BLaER1 treated with 17β-estradiol and CSF1 and Interleukin-3, amounts not matched to agents 10 nM and 100 nM (cell line): ENCODE measurements around the gene GEMIN2.
"Not testable (repeated sequence)": the region's sequence is repeated elsewhere in the genome, so short reads cannot be mapped to it uniquely, and the experiment has no call there.

Source experiments
- H3K27ac ChIP-seq, 11 experiments: shearing (Covaris generic); formaldehyde crosslinking; 2 replicates each; pipeline ENCODE4 v1.8.1; 2022
- H3K27me3 ChIP-seq, 11 experiments: shearing (Covaris generic); formaldehyde crosslinking; 2 replicates each; pipeline ENCODE4 v1.8.1; 2022
- H3K36me3 ChIP-seq, 11 experiments: shearing (Covaris generic); formaldehyde crosslinking; 2 replicates each; pipeline ENCODE4 v1.8.1; 2022
- H3K4me1 ChIP-seq, 10 experiments: shearing (Covaris generic); formaldehyde crosslinking; 2 replicates each; pipeline ENCODE4 v1.8.1; 2022
- H3K4me2 ChIP-seq, 11 experiments: shearing (Covaris generic); formaldehyde crosslinking; 2 replicates each; pipeline ENCODE4 v1.8.1; 2022
- H3K4me3 ChIP-seq, 10 experiments: shearing (Covaris generic); formaldehyde crosslinking; 2 replicates each; pipeline ENCODE4 v1.8.1; 2022
- H3K9ac ChIP-seq, 11 experiments: shearing (Covaris generic); formaldehyde crosslinking; 2 replicates each; pipeline ENCODE4 v1.8.1; 2022
- H3K9me3 ChIP-seq, 11 experiments: shearing (Covaris generic); formaldehyde crosslinking; replicated peaks in 1 of 11; 2 replicates each; pipeline ENCODE4 v1.8.1; 2022
- H4K20me1 ChIP-seq, 11 experiments: shearing (Covaris generic); formaldehyde crosslinking; 2 replicates each; pipeline ENCODE4 v1.8.1; 2022
- Cebpa-rat ChIP-seq, 11 experiments: shearing (Covaris generic); IDR thresholded peaks; 2 replicates each; pipeline ENCODE4 v1.8.1; 2022

Gene GEMIN2

GRCh38 chr14:39107591-39107996, 6.5 kb upstream of the GEMIN2 start:
- no peak overlapping the region for H3K27ac ChIP-seq
- peaks cover 10 to 14% (median 12%) of the 10 kb centered on the region in 10 experiments for H3K4me1 ChIP-seq
- no peak overlapping the region for H3K9ac ChIP-seq
- H3K4me2 ChIP-seq: no peak overlapping the region
- H3K27me3 ChIP-seq: no peaks in the 10 kb centered on the region
- no peaks in the 10 kb centered on the region for H3K36me3 ChIP-seq
- no peak for TF ChIP-seq Cebpa-rat (IDR thresholded peaks at IDR 0.05)
- no peaks in the 10 kb centered on the region for H3K9me3 ChIP-seq
- H4K20me1 ChIP-seq: no peaks in the 10 kb centered on the region
- H3K4me3 ChIP-seq: no peak overlapping the region

DNA sequence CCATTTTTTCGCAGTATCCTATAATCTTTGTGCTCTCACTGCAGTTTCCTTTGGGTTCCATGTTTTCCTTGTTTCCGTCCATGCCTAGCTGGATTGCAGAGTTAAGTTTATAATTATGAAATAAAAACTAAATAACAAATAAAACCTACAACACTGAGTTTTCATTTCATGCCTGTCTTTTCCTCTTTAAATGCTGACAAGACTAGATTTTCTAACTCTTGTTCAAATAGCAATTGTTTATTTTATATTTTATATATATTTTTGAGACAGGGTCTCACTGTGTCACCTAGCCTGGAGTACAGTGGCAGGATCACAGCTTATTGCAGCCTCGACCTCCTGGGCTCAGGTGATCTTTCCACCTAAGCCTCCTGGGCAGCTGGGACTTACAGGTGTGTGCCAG, 5.3 kb upstream of the GEMIN2 start:
- Histone ChIP-seq H3K27me3 (no peaks in the 10 kb centered on the region), H3K9me3 (no peaks in the 10 kb centered on the region), H3K36me3 (no peaks in the 10 kb centered on the region), H3K4me3 (no peak overlapping the region), H3K4me2 (no peak overlapping the region), H3K9ac (no peak overlapping the region), H3K27ac (no peak overlapping the region), H4K20me1 (no peaks in the 10 kb centered on the region), H3K4me1 (peaks cover 11 to 20% (median 15%) of the 10 kb centered on the region in 10 experiments)
- TF ChIP-seq Cebpa-rat (IDR thresholded peaks at IDR 0.05): no peak

DNA sequence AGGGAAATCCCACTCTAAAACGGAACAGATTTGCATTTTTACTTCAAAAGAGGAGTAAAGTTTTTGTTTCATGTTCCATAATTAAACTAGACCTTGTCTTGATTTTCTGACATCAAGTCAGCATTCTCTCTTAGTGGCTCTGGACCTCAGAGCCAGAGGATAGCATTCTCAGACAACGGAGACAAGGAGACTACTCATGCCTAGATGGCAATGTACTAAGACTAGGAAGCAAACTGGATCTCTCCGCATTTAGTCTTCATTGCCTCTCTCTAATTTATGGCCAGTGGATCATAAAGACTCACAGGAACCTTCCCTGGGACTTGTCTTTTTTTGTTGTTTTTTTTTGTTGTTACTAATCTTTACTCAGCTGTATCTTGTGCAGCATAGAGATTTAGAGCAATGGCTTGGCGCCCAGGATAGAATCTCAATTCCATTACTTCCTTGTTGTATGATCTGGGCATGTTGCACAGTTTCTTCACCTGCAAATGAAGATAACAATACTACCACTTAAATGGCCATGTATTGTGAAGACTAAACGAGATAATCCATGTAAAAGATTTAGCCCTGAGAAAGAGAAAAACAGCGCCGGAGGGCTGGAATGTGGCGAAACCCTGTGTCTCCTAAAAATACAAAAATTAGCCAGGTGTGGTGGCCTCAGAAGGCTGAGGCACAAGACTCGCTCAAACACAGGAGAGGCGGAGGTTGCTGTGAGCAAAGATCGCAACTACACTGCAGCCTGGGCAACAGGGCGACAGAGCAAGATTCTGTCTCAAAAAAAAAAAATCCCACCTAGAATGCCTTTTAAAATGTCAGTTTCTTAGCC, 4.0 kb upstream of the GEMIN2 start:
- no peak overlapping the region for H3K4me3 ChIP-seq

GRCh38 chr14:39113685-39114072, 444 bp upstream of the GEMIN2 start:
- Histone ChIP-seq H3K27me3 (no peaks in the 10 kb centered on the region), H3K27ac (peak overlapping the region; percentile 48 to 81 (median 73))

More for the DNA sequence above, 4.0 kb upstream of the GEMIN2 start:
- H3K27ac ChIP-seq: no peak overlapping the region
- no peak overlapping the region for H3K4me2 ChIP-seq
- no peaks in the 10 kb centered on the region for H3K36me3 ChIP-seq
- H4K20me1 ChIP-seq: no peaks in the 10 kb centered on the region
- no peaks in the 10 kb centered on the region for H3K9me3 ChIP-seq
- no peak overlapping the region for H3K9ac ChIP-seq
- TF ChIP-seq Cebpa-rat (IDR thresholded peaks at IDR 0.05): no peak
- peaks cover 5 to 15% (median 11%) of the 10 kb centered on the region in 10 experiments for H3K4me1 ChIP-seq
- H3K27me3 ChIP-seq: no peaks in the 10 kb centered on the region

DNA sequence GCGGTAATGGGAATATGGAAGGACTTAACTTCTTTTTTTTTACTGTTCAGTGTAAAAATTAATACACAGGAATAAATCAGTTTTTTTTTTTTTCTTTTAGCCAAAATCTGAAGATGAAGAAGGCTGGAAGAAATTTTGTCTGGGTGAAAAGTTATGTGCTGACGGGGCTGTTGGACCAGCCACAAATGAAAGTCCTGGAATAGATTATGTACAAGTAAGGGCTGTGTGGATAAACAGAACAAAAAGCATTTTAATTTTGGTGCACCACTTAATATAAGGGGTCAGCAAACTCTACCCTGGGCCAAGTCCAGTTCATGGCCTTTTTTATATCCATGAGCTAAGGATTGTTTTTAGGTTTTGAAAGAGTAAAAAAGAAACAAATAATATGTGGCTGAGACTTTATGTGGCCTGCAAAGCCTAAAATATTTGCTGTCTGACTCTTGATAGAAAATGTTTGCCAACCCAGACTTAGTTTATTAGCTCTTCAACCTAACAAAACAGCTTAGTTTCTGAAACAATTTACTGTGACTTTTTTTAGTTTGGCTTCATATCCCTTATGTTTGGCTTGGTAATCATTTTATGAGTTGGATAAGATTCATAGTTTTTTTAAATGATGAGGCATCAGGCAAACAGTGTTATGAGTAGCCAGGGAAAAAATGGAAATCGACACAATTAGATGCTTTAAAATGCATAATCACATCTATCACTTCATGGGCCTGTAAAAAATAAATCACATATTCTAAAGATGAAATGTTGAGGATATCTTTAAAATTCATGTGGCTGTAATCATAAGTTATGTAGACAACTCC, 8.4 kb downstream of the GEMIN2 start:
- Histone ChIP-seq H3K36me3 (peaks cover 74 to 100% (median 95%) of the 10 kb centered on the region in 11 experiments), H3K27ac (no peak overlapping the region), H3K9me3 (no peaks in the 10 kb centered on the region), H3K27me3 (no peaks in the 10 kb centered on the region; a peak in 1 of 22 replicates), H3K9ac (no peak overlapping the region), H3K4me1 (no peaks in the 10 kb centered on the region), H3K4me2 (no peak overlapping the region), H3K4me3 (no peak overlapping the region), H4K20me1 (no peaks in the 10 kb centered on the region)
- TF ChIP-seq Cebpa-rat (IDR thresholded peaks at IDR 0.05): no peak

More at GRCh38 chr14:39113685-39114072, 444 bp upstream of the GEMIN2 start:
- TF ChIP-seq Cebpa-rat (IDR thresholded peaks at IDR 0.05): no peak
- Histone ChIP-seq H3K9ac (peak overlapping the region; percentile 73 to 86 (median 80); a peak in 21 of 22 replicates), H3K4me2 (peak overlapping the region; percentile 66 to 97 (median 86)), H3K4me3 (peak overlapping the region; percentile 69 to 87 (median 78)), H4K20me1 (no peaks in the 10 kb centered on the region), H3K4me1 (peaks cover 11 to 21% (median 17%) of the 10 kb centered on the region in 10 experiments), H3K9me3 (no peaks in the 10 kb centered on the region), H3K36me3 (peaks cover 6 to 17% (median 14%) of the 10 kb centered on the region in 11 experiments; a peak in 20 of 22 replicates)

GRCh38 chr14:39137835-39138234, 23.7 kb downstream of the GEMIN2 start:
- H3K9ac ChIP-seq, H3K27ac ChIP-seq, H3K4me3 ChIP-seq, H3K27me3 ChIP-seq, H4K20me1 ChIP-seq: not testable (repeated sequence)
- H3K9me3 ChIP-seq: peaks cover 18 to 28% (median 22%) of the 10 kb centered on the region in 11 experiments
- peak overlapping the region in 6 of 11 experiments; percentile 7 to 35 (median 12); a peak in 7 of 22 replicates for H3K4me2 ChIP-seq
- peaks cover 0 to 10% (median 5%) of the 10 kb centered on the region in 10 experiments; a peak in 6 of 20 replicates for H3K4me1 ChIP-seq
- H3K36me3 ChIP-seq: peaks cover 85 to 98% (median 91%) of the 10 kb centered on the region in 11 experiments
- TF ChIP-seq Cebpa-rat (IDR thresholded peaks at IDR 0.05): peak in 5 of 11 experiments; percentile 16 to 61 (median 36); a peak in 3 of 22 replicates

- no peak overlapping the region for H3K4me3 ChIP-seq
- no peaks in the 10 kb centered on the region for H3K27me3 ChIP-seq
- TF ChIP-seq Cebpa-rat (IDR thresholded peaks at IDR 0.05): no peak
- H3K9ac ChIP-seq: no peak overlapping the region
- H3K4me1 ChIP-seq: peaks cover 0 to 10% (median 5%) of the 10 kb centered on the region in 10 experiments; a peak in 6 of 20 replicates
- H3K27ac ChIP-seq: no peak overlapping the region
- H3K36me3 ChIP-seq: peaks cover 82 to 100% (median 92%) of the 10 kb centered on the region in 11 experiments
- H4K20me1 ChIP-seq: no peaks in the 10 kb centered on the region
- H3K9me3 ChIP-seq: peaks cover 24 to 34% (median 28%) of the 10 kb centered on the region in 11 experiments
- H3K4me2 ChIP-seq: peak overlapping the region in 1 of 11 experiments; percentile 35; a peak in 1 of 22 replicates
Observed at GRCh38 chr14:39138440-39138839, 24.3 kb downstream of the GEMIN2 start.

DNA sequence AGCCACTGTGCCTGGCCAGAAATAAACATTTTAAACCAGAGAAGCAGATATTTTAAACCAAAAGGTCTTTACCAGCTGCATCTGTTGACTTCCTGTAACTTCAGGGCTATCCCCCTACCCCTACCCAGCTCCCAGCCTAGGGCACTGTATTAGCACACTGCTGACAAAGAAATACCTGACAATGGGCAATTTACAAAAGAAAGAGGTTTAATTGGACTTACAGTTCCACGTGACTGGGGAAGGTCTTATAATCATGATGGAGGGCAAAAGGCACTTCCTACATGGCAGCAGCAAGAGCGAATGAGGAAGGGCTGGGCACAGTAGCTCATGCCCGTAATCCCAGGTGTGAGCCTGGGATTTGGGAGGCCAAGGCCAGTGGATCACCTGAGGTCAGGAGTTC, 26.0 kb downstream of the GEMIN2 start:
- no peak for TF ChIP-seq Cebpa-rat (IDR thresholded peaks at IDR 0.05)
- Histone ChIP-seq H3K4me2 (no peak overlapping the region), H4K20me1 (no peaks in the 10 kb centered on the region), H3K4me1 (peaks cover 0 to 10% (median 5%) of the 10 kb centered on the region in 10 experiments; a peak in 6 of 20 replicates), H3K27ac (no peak overlapping the region), H3K9me3 (peaks cover 24 to 36% (median 31%) of the 10 kb centered on the region in 11 experiments), H3K9ac (no peak overlapping the region), H3K36me3 (peaks cover 65 to 90% (median 81%) of the 10 kb centered on the region in 11 experiments), H3K4me3 (no peak overlapping the region), H3K27me3 (no peaks in the 10 kb centered on the region)

DNA sequence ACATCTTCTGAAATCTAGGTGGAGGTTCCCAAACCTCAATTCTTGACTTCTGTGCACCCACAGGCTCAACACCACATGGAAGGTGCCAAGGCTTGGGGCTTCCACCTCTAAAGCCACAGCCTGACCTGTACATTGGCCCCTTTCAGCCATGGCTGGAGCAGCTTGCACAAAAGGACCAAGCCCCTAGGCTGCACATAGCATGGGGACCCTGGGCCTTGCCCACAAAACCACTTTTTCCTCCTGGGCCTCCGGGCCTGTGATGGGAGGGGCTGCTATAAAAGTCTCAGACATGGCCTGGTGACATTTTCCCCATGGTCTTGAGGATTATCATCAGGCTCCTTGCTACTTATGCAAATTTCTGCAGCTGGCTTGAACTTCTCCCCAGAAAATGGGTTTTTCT, 27.5 kb downstream of the GEMIN2 start:
- H3K27ac ChIP-seq, H3K4me2 ChIP-seq, H3K4me3 ChIP-seq, H4K20me1 ChIP-seq, H3K9ac ChIP-seq, H3K27me3 ChIP-seq: not testable (repeated sequence)
- peaks cover 51 to 90% (median 72%) of the 10 kb centered on the region in 11 experiments for H3K36me3 ChIP-seq
- peaks cover 0 to 10% (median 5%) of the 10 kb centered on the region in 10 experiments; a peak in 6 of 20 replicates for H3K4me1 ChIP-seq
- peaks cover 24 to 36% (median 31%) of the 10 kb centered on the region in 11 experiments for H3K9me3 ChIP-seq

DNA sequence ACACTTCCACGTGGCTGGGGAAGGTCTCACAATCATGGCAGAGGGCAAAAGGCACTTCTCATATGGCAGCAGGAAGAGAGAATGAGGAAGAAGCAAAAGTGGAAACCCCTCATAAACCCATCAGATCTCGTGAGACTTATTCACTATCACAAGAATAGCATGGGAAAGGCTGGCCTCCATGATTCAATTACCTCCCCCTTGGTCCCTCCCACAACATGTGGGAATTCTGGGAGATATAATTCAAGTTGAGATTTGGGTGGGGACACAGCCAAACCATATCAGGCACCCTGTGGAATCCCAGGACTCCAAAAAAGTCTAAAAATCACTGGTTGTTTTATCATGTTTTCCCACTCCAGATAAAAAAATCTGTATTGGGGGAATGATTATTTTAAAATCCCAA, 29.1 kb downstream of the GEMIN2 start:
- H3K4me1 ChIP-seq, H3K27ac ChIP-seq, H3K9ac ChIP-seq, H3K27me3 ChIP-seq, H3K4me3 ChIP-seq, H4K20me1 ChIP-seq, H3K4me2 ChIP-seq: not testable (repeated sequence)
- Histone ChIP-seq H3K36me3 (peaks cover 49 to 90% (median 72%) of the 10 kb centered on the region in 11 experiments), H3K9me3 (peaks cover 24 to 36% (median 31%) of the 10 kb centered on the region in 11 experiments)
